Renal cortex interstitium (tissue), 11 donors: Measurements from ENCODE around the gene GH1. TPM values are rescaled to one million over a fixed set of nuclear protein-coding genes. Genes with fewer than 3 reads are reported as not detected.

ENCODE experiments used
- DNase-seq, 11 donors: peaks; one replicate each; pipeline ENCODE4 v3.0.0-alpha.2; 2013; ENCODE audit warnings: low read depth in 9 of 11, low spot score in 4 of 11; ENCODE audit errors: extremely low read depth in 1 of 11
- polyA plus RNA-seq, 3 donors: library from polyadenylated mRNA; unstranded; fragments of 120-200 nt; gene quantifications; one replicate each; pipeline ENCODE4 v1.2.1, GENCODE V29; 2013; ENCODE audit not compliant: insufficient read length in 3 of 3

GH1 gene
- polyA plus RNA-seq, 3 donors, result 0.24 TPM; not detected in 2

DNA sequence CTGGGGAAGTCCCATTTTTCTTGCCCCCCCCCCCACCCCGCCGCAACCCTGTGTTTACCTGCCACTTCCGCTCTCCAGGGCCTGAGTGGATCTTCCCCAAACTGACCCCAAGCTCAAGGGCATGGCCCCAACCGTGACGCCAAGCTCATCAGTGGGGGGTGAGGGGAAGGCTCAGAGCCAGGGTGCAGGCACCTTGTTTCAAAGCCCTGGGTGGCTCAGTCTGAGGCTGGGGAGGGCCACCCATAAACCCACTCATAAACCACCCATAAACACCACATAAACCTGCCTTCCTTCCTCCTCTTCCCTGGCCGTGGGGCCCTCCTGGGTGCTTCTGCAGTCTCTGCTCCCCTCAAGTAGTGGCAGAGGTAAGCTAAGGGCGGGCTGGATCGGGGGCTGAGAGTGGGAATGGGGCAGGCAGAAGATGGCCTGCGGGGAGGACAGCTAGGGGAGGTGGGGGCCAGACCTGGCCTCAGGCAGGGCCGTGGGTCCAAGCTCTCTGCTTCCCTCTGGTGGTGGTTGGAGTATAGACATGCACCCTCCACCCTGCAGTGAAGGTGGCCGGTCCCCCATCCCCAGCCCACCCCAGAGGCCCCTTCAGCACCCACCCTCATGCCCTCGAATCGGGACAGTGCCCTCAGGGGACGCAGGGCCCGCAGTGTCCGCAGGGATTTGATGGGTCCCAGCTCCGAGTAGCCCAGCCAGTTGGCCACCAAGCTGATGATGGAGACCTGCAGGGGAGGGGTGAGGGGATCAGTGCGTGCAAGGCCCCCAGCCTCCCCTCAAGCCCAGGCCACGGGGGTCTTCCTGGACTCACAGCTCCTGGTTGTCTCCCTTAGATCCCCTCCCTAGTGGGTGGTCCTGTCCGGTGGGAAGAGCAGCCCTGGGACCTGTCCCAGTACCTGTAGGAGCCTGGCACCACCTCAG, 28.1 kb upstream of the GH1 start:
- no peak for DNase-seq

DNA sequence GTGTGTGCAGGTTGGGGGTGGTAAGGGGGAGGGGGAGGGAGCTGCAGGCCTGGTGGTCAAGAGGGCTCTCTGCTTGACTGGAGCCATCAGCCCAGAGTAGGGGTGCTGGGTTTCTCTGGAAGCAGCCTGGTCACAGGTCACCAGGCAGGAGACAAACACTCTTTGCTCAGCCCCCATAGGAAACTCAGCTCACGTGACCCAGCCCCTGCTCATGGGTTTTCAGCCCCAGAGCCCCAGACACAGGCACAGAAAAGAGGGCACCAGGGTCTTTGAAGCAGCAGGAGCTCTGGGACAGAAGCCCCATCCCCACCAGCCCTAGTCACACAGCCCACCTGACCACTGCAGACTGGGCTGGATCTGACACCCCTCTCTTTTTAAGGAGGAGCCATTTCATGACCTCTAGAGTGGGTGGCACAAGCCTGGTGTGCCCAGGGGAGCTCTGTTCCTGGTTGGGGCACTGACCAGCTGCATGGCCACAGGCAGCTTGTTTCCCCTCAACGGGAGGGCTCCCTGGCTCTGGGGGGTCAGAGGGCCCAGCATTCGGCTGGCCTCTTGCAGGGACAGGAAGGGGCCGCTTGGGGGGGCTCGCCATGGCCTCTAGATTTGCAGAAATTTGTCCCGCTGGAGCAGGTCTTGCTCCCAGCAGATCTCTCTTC, 27.3 kb upstream of the GH1 start:
- DNase-seq, result peak in 6 of 11 donors; percentile 33 to 61 (median 40)

- no peak for DNase-seq
Observed at GRCh38 chr17:63944736-63945499, 26.3 kb upstream of the GH1 start.

GRCh38 chr17:63943745-63944144, 25.1 kb upstream of the GH1 start:
- DNase-seq, result no peak

GRCh38 chr17:63942309-63942985, 23.8 kb upstream of the GH1 start:
- DNase-seq, result no peak

DNA sequence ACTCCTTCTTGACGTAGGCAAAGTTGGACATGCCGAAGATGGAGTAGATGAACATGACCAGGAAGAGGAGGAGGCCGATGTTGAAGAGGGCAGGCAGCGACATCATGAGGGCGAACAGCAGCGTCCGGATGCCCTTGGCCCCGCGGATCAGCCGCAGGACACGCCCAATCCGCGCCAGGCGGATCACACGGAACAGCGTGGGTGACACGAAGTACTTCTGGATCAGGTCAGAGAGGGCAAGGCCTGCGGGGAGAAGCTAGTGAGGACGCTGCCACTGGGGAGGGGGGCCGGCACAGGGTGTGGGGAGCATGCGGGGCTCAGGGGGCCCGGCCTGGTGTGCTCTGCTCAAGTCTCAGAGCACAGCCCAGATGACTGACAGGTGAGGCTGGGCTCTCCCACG, 23.1 kb upstream of the GH1 start:
- DNase-seq, result no peak

DNA sequence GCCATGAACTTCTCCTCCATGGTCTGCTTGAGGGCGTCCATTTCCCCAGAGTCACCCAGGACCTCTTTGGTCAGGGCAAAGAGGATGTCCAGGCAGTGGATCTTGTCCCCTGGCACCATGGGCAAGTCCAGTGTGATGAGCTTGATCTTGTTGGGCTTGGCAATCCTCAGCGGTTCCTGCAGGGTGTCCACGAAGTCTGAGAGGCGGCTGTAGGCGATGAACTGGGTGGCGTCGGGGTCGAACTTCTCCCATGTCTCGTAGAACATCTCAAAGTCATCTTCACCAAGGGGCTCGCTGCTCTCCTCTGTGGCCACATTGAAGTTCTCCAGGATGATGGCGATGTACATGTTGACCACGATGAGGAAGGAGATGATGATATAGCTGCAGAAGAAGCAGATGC, 22.5 kb upstream of the GH1 start:
- no peak for DNase-seq

DNA sequence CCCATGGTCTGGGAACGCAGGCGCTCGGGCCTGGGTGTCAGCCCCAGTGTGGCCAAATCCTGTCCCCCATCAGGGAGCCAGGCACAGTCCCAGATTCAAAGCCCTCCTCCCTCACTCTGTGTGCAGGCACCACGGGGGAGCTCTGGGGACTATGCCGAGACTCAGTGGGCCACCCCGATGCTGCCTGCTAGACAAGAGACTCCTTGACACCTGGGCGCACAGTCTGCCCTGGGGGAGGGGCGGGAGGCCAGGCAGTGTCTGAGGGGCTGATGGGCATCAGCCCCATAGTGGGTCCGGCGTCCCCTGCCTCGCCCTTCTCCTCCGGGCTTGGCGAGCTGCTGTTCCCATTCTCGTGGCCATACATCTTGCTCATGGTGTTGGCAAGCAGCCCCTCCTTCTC, 21.9 kb upstream of the GH1 start:
- DNase-seq, result no peak

GRCh38 chr17:63939884-63940283, 21.2 kb upstream of the GH1 start:
- DNase-seq, result no peak

DNA sequence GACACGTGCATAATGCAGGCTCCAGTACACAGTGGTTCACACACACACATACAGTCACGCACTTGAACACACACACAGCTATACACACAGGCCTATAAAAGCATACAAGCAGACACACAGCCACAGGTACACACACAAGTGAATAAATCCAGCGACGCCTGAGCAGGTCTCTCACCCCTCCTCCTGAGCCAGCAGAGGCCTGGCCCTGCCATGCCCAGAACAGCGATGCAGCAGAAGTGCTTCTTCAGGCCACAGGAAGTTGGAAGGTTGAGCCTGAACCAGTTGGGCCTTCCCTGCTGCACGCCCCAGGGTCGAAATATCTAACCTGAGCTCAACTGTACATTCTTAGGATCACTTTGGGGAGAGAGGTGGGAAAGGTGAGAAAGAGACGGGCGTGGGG, 20.8 kb upstream of the GH1 start:
- DNase-seq, result no peak

DNA sequence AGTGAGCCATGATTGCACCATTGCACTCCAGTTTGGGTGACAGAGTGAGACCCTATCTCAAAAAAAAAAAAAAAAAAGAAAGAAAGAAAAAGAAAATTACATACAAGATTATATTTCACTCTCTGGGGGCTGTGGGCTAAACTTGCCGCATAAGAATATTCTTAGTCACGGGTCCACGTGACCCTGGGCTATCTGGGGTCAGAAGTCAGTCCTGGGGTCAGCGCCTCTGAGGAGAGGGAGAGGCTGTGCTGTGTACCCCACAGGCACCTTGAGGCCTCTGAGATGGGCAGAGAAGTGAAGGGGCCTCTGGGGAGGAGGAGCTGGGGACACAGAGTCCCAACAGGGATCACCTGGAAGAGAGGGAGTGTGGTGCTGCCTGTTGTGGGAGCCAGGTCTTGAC, 19.3 kb upstream of the GH1 start:
- no peak for DNase-seq

DNA sequence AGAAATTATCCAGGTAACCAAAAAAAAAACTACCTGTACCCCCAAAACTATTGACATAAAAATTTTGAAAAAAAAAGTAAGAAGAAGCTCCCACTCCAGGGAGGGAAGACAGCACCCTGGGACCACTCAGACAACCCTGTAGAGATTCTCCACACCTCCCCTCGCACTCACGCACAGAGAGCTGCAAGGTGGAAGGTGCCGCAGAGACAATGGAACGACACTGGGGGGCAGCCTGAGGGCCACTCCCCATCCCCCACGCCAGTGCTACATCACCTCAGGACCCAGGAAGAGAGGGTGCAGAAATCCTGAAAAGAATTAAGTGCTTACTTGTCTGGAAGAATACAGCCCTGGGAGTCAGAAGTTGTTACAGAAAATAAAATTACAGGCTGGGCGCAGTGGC, 18.7 kb upstream of the GH1 start:
- DNase-seq, result no peak

- DNase-seq, result no peak
Observed at GRCh38 chr17:63934183-63935112, 15.8 kb upstream of the GH1 start.

DNA sequence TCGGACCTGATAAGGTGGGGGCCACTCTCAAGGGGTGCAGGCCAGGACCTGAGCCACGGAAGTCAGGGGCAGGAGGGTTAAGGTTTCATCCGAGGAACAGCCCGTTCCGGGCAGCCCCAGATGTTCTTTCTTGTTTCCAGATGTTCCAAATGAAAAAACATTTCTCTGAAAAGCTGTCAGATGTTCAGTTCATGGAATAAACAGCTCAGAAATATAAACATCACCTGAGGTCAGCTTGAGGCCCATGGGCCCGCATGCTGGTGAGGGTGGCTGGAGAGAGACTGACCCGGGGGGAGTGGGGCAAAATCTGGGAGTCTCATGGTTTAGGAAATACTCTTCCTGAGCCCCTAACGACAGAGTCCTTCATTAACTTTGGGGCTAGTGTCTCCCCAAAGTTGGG, 15.0 kb upstream of the GH1 start:
- no peak for DNase-seq

DNA sequence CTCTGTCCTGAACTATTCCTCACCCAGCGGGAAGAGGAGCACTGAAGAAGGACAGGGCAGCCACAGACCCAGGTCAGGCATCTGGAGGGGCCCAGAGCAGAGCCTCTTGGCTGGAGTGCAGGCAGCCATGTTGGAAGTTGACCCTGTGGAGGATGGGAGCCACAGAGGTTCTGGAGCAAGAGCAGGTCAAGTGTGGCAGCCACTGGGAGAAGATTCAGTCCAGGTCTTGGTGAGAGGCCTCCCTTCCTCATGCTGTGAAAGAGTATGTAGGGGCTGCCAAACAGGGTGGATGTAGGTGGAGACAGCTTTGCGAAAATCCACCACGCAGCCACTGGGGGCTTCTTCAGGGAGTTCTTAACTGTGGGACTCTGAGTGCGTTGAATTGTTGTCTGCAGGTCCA, 14.1 kb upstream of the GH1 start:
- DNase-seq, result no peak

- no peak for DNase-seq
Observed at GRCh38 chr17:63931981-63932561, 13.4 kb upstream of the GH1 start, which contains the start of gene CD79B. TSS of gene CD79B (minus strand) at chr17:63932331. CDS start at chr17:63932261, 70 bp downstream.

GRCh38 chr17:63930951-63931575, 12.4 kb upstream of the GH1 start:
- no peak for DNase-seq
